H54 (cell line): ENCODE data around the gene LTA4H.

ENCODE experiments used
- DNase-seq: peaks from one replicate; pipeline ENCODE4 v3.0.0; 2011; ENCODE audit warnings: low spot score, mixed read lengths; ENCODE audit not compliant: insufficient read length
- FAIRE-seq: peaks from 3 replicates; lab custom pipeline; 2011; peaks lifted over from hg19 to GRCh38; lab: Jason Lieb, UNC
- POLR2A ChIP-seq: IDR thresholded peaks from 2 replicates; pipeline ENCODE4 v1.6.1; 2011; ENCODE audit warnings: low read depth, mild to moderate bottlenecking, low read length

The LTA4H gene

GRCh38 chr12:96035283-96036236, at the start of gene LTA4H:
Gene LTA4H (minus strand): TSS chr12:96035587. CDS start chr12:96035519, 68 bp downstream.
- peak; percentile 95 for TF ChIP-seq POLR2A
- peak; percentile 79 for DNase-seq
- FAIRE-seq, result peak; percentile 92

- TF ChIP-seq POLR2A, result no peak
- FAIRE-seq, result no peak
These were observed 49.2 kb upstream of the LTA4H start for GRCh38 chr12:96084624-96085023.

GRCh38 chr12:96083020-96083719, 47.8 kb upstream of the LTA4H start:
- FAIRE-seq (no peak), DNase-seq (no peak)
- TF ChIP-seq POLR2A, result no peak

More at GRCh38 chr12:96084624-96085023, 49.2 kb upstream of the LTA4H start:
- no peak for DNase-seq

- DNase-seq, result no peak
- TF ChIP-seq POLR2A, result no peak
- no peak for FAIRE-seq
These were observed 46.2 kb upstream of the LTA4H start for GRCh38 chr12:96081596-96081995.

GRCh38 chr12:96078231-96079135, 43.1 kb upstream of the LTA4H start:
- DNase-seq, result no peak
- no peak for FAIRE-seq
- no peak for TF ChIP-seq POLR2A

GRCh38 chr12:96077081-96077480, 41.7 kb upstream of the LTA4H start:
- FAIRE-seq, result no peak

GRCh38 chr12:96075560-96075959, 40.2 kb upstream of the LTA4H start:
- FAIRE-seq, result no peak
- no peak for DNase-seq
- no peak for TF ChIP-seq POLR2A

More at GRCh38 chr12:96077081-96077480, 41.7 kb upstream of the LTA4H start:
- no peak for DNase-seq
- no peak for TF ChIP-seq POLR2A

GRCh38 chr12:96073346-96074330, 38.3 kb upstream of the LTA4H start:
- TF ChIP-seq POLR2A, result no peak
- no peak for FAIRE-seq
- DNase-seq, result no peak

GRCh38 chr12:96070670-96071279, 35.4 kb upstream of the LTA4H start:
- FAIRE-seq, result no peak
- no peak for DNase-seq
- TF ChIP-seq POLR2A, result no peak

- no peak for DNase-seq
- no peak for FAIRE-seq
- TF ChIP-seq POLR2A, result no peak
These were observed 34.3 kb upstream of the LTA4H start for GRCh38 chr12:96069511-96070231.

GRCh38 chr12:96068636-96069035, 33.2 kb upstream of the LTA4H start:
- FAIRE-seq (no peak), DNase-seq (no peak)
- TF ChIP-seq POLR2A, result no peak
